Transverse colon (tissue), 4 donors: ENCODE data around the gene ZNF664. TPM values are rescaled to one million over a fixed set of nuclear protein-coding genes. Genes with fewer than 3 reads are reported as not detected.

ENCODE experiments used
- DNase-seq: peaks from one replicate; pipeline ENCODE4 v3.0.0-alpha.2; 2019
- H3K27ac ChIP-seq, 4 donors: fragments of 200-600 bp; sonication (generic); 2 replicates each; pipeline ENCODE4 v1.5.1; 2016 to 2018; ENCODE audit warnings: inconsistent platforms in 4 of 4
- H3K27me3 ChIP-seq: fragments of 200-600 bp; sonication (generic); 2 replicates; pipeline ENCODE4 v1.5.1; 2017; ENCODE audit warnings: inconsistent platforms
- H3K36me3 ChIP-seq, 4 donors: fragments of 200-600 bp; sonication (generic); 2 replicates each; pipeline ENCODE4 v1.5.1; 2017 to 2019; ENCODE audit warnings: inconsistent platforms in 4 of 4
- H3K4me1 ChIP-seq, 4 donors: fragments of 200-600 bp; sonication (generic); 2 replicates each; pipeline ENCODE4 v1.5.1; 2017 to 2020; ENCODE audit warnings: inconsistent platforms in 4 of 4
- H3K4me3 ChIP-seq, 4 donors: fragments of 200-600 bp; sonication (generic); 1 replicate in 1 of 4; 2 replicates in 3 of 4; pipeline versions ENCODE4 v1.5.1 to v1.6.1; 2017 to 2019; ENCODE audit warnings: inconsistent platforms in 4 of 4
- H3K9me3 ChIP-seq, 2 donors: fragments of 200-600 bp; sonication (generic); 2 replicates each; pipeline ENCODE4 v1.5.1; 2017 to 2019; ENCODE audit warnings: inconsistent platforms in 2 of 2
- CTCF ChIP-seq, 5 experiments: fragments of 200-600 bp in 3 of 5; fragments of 450-650 bp in 2 of 5; sonication (generic) in 3 of 5; IDR thresholded peaks; 1 replicate in 2 of 5; 2 replicates in 3 of 5; pipeline ENCODE4 v1.5.1; 2016 to 2017; ENCODE audit warnings: antibody characterized with exemption in 5 of 5, inconsistent platforms in 3 of 5, mild to moderate bottlenecking in 2 of 5, moderate library complexity in 1 of 5
- EP300 ChIP-seq: sonication (generic); formaldehyde crosslinking; IDR thresholded peaks from one replicate; pipeline ENCODE4 v1.6.1; 2017; ENCODE audit warnings: antibody characterized with exemption, low read depth
- POLR2A ChIP-seq: fragments of 450-650 bp; IDR thresholded peaks from one replicate; pipeline ENCODE4 v1.6.1; 2016; ENCODE audit warnings: antibody characterized with exemption, mild to moderate bottlenecking, moderate library complexity
- POLR2AphosphoS5 ChIP-seq, 3 donors: sonication (generic); formaldehyde crosslinking; IDR thresholded peaks; one replicate each; pipeline ENCODE4 v1.6.1; 2016; ENCODE audit warnings: antibody characterized with exemption in 3 of 3
- WGBS, 2 donors: methylation state at CpG; one replicate each; pipeline ENCODE4 v1.1.5; 2018; ENCODE audit warnings: low coverage in 1 of 2; 5-methylcytosine and 5-hydroxymethylcytosine counted together
- in situ Hi-C, 4 donors: fragments of 200-750 bp; cut with MboI; loops; one replicate each; pipeline versions ENCODE4 v1.15.0 to v1.15.1; 2017; ENCODE audit warnings: low sequenced_read_pairs in 3 of 4, low pct_ligation_motif_present in 1 of 4, low pct_unique_long_range_greater_than_20kb in 1 of 4
- intact Hi-C: fragments of 100-400 bp; cut with DNase I; formaldehyde crosslinking; loops from one replicate; pipeline ENCODE4 v1.15.1; 2023; ENCODE audit warnings: low total_unique reads
- total RNA-seq, 4 donors: library from RNA; depleted of rRNA; stranded (reverse); fragments of >200 nt; gene quantifications; one replicate each; pipeline ENCODE4 v1.1.0, GENCODE V29; 2016

ZNF664 gene
- total RNA-seq, 4 donors from 2014 or later, result 84.4 to 144 (median 103) TPM

DNA sequence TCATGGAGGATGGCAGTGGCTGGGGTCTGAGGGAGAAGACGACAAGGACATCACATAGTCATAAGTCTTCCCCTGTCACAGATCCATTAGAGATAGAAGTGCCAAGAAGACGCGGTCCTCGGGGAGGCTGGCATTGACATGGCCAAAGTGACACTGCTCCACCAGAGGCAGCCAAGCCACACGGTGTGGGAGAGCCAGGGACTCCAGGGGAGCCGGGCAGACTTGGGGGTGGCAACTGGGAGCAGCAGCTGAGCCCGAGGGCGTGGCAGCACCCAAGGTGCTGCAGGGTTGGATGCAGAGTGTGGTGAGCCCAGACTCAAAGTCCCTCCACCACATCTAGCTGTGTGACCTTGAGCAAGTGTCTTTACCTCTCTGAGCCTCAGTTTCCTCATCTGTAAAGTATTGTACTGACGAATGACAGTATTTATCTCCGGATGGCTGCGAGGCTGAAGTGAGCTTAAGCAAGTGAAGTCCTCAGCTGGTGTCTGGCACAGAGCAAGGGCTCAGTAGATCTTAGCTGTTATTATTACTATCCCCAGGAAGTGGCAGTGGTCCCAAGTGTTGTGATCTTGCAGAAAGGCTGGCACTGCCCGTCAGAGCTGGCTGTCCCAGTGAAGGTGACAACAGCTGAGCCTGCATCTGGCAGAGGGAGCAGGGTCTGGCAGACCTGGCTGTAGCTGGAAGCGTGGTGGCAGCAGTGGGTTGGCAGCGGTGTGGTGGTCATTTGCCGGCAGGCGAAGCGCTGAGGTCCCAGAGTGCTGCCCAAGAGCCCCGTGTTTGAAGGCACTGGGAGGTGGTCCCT, 54.9 kb downstream of the ZNF664 start:
- no peaks in the 10 kb centered on the region for H3K27me3 ChIP-seq
- no peak for DNase-seq
- no peak overlapping the region for H3K27ac ChIP-seq
- H3K36me3 ChIP-seq, result no peaks in the 10 kb centered on the region
- H3K4me1 ChIP-seq, result no peaks in the 10 kb centered on the region
- H3K9me3 ChIP-seq, result no peaks in the 10 kb centered on the region
- 80% methylated on average over 13 of the region's 18 CpGs; no CpG with 5 or more reads in 1 of the 2 donors for WGBS, 2 donors
- no peak overlapping the region for H3K4me3 ChIP-seq
- in situ Hi-C loops, result loop anchor here in 1 of 4 donors (25.0 kb wide), 1 partner anchor 284 kb away; no protein-coding TSS in a partner anchor
- intact Hi-C loops, result no loop called here
- TF ChIP-seq POLR2AphosphoS5 (IDR thresholded peaks at IDR 0.05) (no peak), POLR2A (no peak), CTCF (IDR thresholded peaks at IDR 0.05) (no peak), EP300 (no peak)

GRCh38 chr12:124028555-124028925, 55.5 kb downstream of the ZNF664 start:
- intact Hi-C loops (no loop called here), in situ Hi-C loops (loop anchor here in 1 of 4 donors (25.0 kb wide), 1 partner anchor 284 kb away; no protein-coding TSS in a partner anchor)
- no peaks in the 10 kb centered on the region for H3K9me3 ChIP-seq
- WGBS, 2 donors, result 54% methylated on average over 5 of the region's 5 CpGs; no CpG with 5 or more reads in 1 of the 2 donors
- H3K27me3 ChIP-seq, result no peaks in the 10 kb centered on the region
- H3K4me3 ChIP-seq, result no peak overlapping the region
- no peaks in the 10 kb centered on the region for H3K36me3 ChIP-seq
- H3K27ac ChIP-seq, result no peak overlapping the region
- DNase-seq, result no peak
- no peaks in the 10 kb centered on the region for H3K4me1 ChIP-seq
- no peak for TF ChIP-seq POLR2A
- no peak for TF ChIP-seq CTCF (IDR thresholded peaks at IDR 0.05)
- no peak for TF ChIP-seq POLR2AphosphoS5 (IDR thresholded peaks at IDR 0.05)
- TF ChIP-seq EP300, result no peak

DNA sequence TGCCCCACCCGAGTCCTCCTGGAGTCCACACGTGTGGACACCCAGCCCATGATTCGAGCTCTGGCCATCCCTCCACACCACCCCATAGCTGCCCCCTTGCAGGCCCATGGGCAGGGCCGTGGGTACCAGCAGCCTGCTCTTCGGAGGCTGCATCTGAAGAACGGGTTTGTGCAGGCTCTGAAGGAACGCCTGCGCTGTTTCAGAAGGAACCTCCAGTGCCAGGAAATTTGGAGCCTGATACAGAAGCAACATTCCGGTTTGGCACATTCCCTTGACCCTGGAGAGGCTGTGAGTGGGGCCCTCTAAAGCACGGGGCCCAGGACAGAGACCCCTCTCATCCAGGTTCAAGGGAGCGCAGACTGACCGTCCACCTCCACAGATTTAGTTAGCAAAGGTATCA, 57.0 kb downstream of the ZNF664 start:
- peak overlapping the region in 1 of 4 donors; percentile 28 for H3K27ac ChIP-seq
- TF ChIP-seq CTCF (IDR thresholded peaks at IDR 0.05) (no peak), POLR2A (no peak)
- in situ Hi-C loops, result loop anchor here in 2 of 4 donors (10.0 to 25.0 kb wide), 2 partner anchors 282 to 735 kb away; no protein-coding TSS in a partner anchor
- no peaks in the 10 kb centered on the region for H3K27me3 ChIP-seq
- DNase-seq, result no peak
- H3K4me3 ChIP-seq, result no peak overlapping the region
- H3K9me3 ChIP-seq, result no peaks in the 10 kb centered on the region
- H3K36me3 ChIP-seq, result no peaks in the 10 kb centered on the region
- WGBS, 2 donors, result 76% methylated on average over 12 of the region's 12 CpGs; no CpG with 5 or more reads in 1 of the 2 donors
- no peaks in the 10 kb centered on the region for H3K4me1 ChIP-seq
- intact Hi-C loops, result no loop called here

- DNase-seq, result no peak
- intact Hi-C loops, result no loop called here
Observed at GRCh38 chr12:124030510-124030909, 57.5 kb downstream of the ZNF664 start.

More at GRCh38 chr12:124030510-124030909, 57.5 kb downstream of the ZNF664 start:
- no peaks in the 10 kb centered on the region for H3K9me3 ChIP-seq
- H3K27me3 ChIP-seq, result no peaks in the 10 kb centered on the region
- no peak for TF ChIP-seq POLR2AphosphoS5 (IDR thresholded peaks at IDR 0.05)
- no peak for TF ChIP-seq CTCF (IDR thresholded peaks at IDR 0.05)
- TF ChIP-seq EP300, result no peak
- no peak for TF ChIP-seq POLR2A
- no peaks in the 10 kb centered on the region for H3K36me3 ChIP-seq
- WGBS, 2 donors, result 43 to 80% methylated on average over 2 to 12 of the region's 12 CpGs
- peak overlapping the region in 1 of 4 donors; percentile 28 for H3K27ac ChIP-seq
- H3K4me3 ChIP-seq, result no peak overlapping the region
- in situ Hi-C loops, result loop anchor here in 2 of 4 donors (10.0 to 25.0 kb wide), 2 partner anchors 282 to 734 kb away; no protein-coding TSS in a partner anchor
- H3K4me1 ChIP-seq, result no peaks in the 10 kb centered on the region
